Measurements from ENCODE around the gene OBSCN. TPM values are rescaled to one million over a fixed set of nuclear protein-coding genes. Genes with fewer than 3 reads are reported as not detected.

The OBSCN gene
- total RNA-seq, 2 experiments from 2014 or later = 14.3 to 14.9 TPM

DNA sequence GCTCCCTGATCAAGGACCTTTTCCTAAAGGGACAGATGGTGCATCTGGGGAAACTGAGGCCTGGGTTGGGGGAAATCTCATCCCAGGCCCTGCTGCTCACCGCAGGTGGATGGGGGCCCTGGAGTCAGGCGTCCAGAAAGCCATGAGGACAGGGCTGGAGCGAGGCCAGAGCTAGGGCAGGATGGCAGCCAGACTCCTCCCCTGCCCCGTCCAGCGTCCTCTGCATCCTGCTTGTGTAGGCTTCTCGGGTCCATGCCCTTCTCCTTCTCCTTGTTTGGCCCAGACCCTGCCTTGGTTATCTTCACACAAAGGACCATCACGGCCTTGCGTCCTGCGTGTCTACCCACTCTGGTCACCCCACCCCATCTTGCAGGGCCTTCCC lies 155.8 kb downstream of the OBSCN start:
- POLR2A ChIA-PET = no interaction called here
- CTCF ChIA-PET = no interaction called here
- H3K36me3 Mint-ChIP-seq = no peaks in the 10 kb centered on the region
- H3K9me3 Mint-ChIP-seq = no peaks in the 10 kb centered on the region
- no peaks in the 10 kb centered on the region for H3K27me3 Mint-ChIP-seq
- H3K4me1 Mint-ChIP-seq (ENCODE audit: low read depth) = no peaks in the 10 kb centered on the region
- no peak overlapping the region for H3K4me3 Mint-ChIP-seq
- no peak overlapping the region for H3K27ac Mint-ChIP-seq
- intact Hi-C loops (cut with micrococcal nuclease) = no loop called here
- no peak for DNase-seq

DNA sequence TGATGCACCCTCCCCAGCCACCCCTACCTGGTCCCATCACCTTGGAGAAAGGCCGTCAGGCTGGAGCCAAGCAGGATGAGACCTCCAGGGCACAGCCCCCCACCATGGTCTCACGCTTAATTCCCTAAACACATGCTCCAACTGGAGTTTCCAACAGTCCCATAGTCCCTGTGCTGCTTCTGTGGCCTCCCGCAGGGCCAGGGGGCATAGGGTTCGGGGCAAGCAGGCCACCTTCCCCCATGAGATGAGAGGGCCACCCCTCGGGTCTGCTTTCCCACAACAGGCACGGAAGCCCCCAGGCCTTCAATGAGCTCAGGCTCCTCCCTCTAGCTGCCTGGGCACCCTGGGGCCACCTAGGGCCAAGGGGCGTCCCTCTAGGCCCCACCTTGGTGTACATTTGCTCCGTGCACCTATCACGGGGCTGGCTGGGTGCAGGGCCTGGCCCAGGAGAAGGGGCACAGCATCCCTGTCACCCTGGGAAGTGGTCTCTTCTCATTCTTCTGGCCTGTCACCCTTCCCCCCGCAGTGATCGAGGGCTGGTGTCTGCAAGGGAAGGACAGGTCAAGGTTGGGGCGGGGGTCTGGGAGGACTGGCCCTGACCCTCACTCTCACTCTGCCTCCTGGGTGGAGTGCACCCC lies 156.3 kb downstream of the OBSCN start:
- ChIA-PET CTCF (no interaction called here), POLR2A (no interaction called here)
- intact Hi-C loops (cut with micrococcal nuclease) = no loop called here
- Mint-ChIP-seq H3K36me3 (no peaks in the 10 kb centered on the region), H3K27me3 (no peaks in the 10 kb centered on the region), H3K4me3 (no peak overlapping the region), H3K4me1 (ENCODE audit: low read depth) (no peaks in the 10 kb centered on the region), H3K27ac (no peak overlapping the region), H3K9me3 (no peaks in the 10 kb centered on the region)
- no peak for DNase-seq

DNA sequence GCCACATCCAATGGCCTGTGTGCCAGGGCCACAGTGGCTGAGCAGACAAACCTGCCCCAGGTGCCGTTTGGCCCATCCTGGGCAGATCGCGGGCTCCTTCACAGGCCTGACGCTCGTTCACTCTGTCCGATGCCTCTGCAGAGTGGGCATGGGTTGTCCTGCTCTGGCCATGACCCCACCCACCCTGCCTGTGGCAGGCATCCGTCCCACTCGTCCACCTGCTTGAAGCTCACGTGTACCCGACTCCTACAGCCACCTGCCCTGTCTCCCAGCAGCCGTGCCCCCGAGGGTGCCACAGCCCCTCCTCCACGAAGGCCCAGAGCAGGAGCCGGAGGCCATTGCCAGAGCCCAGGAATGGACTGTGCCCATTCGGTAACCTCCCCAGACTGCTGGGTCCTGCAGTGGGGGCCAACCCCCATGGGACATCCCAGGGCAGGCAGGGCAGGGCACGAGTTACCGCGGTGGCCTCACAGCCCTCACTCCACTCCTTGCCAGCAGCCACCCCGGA lies 156.9 kb downstream of the OBSCN start:
- H3K27me3 Mint-ChIP-seq = no peaks in the 10 kb centered on the region
- no peak for DNase-seq
- H3K36me3 Mint-ChIP-seq = no peaks in the 10 kb centered on the region
- ChIA-PET POLR2A (no interaction called here), CTCF (no interaction called here)
- no peak overlapping the region for H3K4me3 Mint-ChIP-seq
- no peaks in the 10 kb centered on the region for H3K4me1 Mint-ChIP-seq (ENCODE audit: low read depth)
- no peaks in the 10 kb centered on the region for H3K9me3 Mint-ChIP-seq
- H3K27ac Mint-ChIP-seq = no peak overlapping the region
- intact Hi-C loops (cut with micrococcal nuclease) = no loop called here

DNA sequence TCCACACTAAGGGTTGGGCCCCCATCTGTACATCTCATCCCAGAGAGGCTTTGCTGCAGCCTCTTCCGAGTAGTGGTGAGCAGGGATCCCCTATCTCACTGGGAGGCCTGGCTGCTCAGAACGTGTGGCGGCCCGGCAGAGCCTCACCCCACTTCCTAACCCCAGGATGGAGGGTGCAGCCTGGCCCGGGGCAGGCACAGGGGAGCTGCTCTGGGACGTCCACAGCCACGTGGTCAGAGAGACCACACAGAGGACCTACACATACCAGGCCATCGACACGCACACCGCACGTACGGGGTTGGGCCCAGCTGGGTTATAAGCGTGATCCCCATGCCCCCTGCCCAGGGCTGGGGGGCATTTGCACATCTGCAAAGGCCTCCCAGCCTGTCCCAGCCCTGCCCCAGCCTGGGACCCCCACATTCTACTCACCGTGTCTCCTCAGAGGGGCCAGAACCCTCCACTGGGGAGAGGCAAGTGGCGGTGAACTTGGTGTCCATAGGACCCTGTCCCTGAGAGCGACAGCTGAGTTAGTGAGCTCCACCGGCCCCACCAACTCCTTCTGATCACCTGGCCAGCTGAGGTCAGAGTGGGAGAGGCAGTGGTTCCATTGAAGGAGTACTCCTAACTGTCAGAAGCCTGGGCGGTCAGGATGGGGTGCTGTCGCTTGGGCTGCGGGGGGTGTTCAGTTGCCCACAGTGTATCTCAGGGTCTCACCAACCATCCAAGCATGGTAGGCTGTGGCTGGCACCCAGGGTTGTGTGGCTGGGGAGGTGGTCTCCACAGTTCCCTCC lies 157.6 kb downstream of the OBSCN start:
- intact Hi-C loops (cut with micrococcal nuclease) = no loop called here
- H3K27ac Mint-ChIP-seq = no peak overlapping the region
- H3K4me1 Mint-ChIP-seq (ENCODE audit: low read depth) = no peaks in the 10 kb centered on the region
- no peaks in the 10 kb centered on the region for H3K9me3 Mint-ChIP-seq
- H3K36me3 Mint-ChIP-seq = no peaks in the 10 kb centered on the region
- no peak overlapping the region for H3K4me3 Mint-ChIP-seq
- no peaks in the 10 kb centered on the region for H3K27me3 Mint-ChIP-seq
- POLR2A ChIA-PET = no interaction called here
- CTCF ChIA-PET = no interaction called here
- no peak for DNase-seq

DNA sequence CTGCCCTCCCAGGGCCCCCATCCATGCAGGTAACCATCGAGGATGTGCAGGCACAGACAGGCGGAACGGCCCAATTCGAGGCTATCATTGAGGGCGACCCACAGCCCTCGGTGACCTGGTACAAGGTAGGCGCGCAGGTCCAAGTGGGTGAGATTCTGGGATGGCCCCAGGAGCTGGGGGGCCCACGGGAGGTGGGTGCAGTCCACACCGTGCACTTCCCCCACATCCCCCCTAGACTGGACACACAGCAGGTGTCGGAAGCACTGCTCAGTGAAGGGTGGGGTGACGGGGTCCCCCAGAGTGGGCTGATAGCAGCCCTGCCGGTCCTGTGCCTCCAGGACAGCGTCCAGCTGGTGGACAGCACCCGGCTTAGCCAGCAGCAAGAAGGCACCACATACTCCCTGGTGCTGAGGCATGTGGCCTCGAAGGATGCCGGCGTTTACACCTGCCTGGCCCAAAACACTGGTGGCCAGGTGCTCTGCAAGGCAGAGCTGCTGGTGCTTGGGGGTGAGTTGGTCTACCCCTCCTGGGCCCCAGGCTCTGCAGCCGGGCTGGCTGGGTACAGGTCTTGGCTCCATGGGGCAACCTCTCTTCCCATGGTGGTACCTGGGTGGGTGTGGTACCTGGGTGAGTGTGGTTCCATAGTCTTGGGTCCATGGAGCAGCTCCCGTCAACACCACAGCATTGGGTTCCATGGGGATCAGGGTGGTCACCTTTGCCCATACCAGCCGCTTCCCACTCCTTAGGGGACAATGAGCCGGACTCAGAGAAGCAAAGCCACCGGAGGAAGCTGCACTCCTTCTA lies 158.4 kb downstream of the OBSCN start:
- intact Hi-C loops (cut with micrococcal nuclease) = no loop called here
- POLR2A ChIA-PET = no interaction called here
- no peaks in the 10 kb centered on the region for H3K36me3 Mint-ChIP-seq
- CTCF ChIA-PET = no interaction called here
- H3K27me3 Mint-ChIP-seq = no peaks in the 10 kb centered on the region
- no peak overlapping the region for H3K27ac Mint-ChIP-seq
- H3K4me3 Mint-ChIP-seq = no peak overlapping the region
- H3K4me1 Mint-ChIP-seq (ENCODE audit: low read depth) = no peaks in the 10 kb centered on the region
- DNase-seq = no peak
- H3K9me3 Mint-ChIP-seq = no peaks in the 10 kb centered on the region

DNA sequence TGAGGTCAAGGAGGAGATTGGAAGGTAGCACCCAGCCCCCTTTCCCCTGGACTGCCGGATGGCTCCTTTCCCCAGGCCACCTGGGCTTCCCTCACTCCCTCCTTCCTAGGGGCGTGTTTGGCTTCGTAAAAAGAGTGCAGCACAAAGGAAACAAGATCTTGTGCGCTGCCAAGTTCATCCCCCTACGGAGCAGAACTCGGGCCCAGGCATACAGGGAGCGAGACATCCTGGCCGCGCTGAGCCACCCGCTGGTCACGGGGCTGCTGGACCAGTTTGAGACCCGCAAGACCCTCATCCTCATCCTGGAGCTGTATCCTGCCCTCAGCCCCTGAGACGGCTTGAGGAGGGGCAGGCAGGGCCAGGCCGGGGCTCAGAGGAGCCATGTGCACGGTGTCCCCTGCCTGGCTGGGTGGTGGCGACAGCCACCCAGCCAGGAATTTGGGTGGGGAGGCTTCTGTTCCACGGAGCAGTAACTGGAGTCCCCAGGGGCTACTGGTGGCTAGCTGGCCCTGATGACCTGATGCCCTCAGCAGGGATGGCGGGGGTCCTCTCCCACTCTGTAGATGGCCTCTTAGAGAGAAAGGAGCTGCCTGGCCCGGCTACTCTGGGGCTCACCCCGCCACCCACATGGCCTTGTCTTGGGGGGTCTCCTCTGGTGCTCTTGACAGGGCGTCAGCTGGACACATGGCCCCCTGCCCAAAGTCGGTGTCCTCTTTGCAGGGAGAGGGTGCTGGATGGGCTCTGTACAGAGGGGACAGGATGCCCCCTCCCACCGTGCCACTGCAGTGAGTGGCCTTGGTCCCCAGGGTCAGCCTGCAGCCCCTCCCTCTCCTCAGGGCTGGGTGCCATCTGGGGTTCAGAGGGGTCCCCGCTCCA lies 159.3 kb downstream of the OBSCN start:
- intact Hi-C loops (cut with micrococcal nuclease) = no loop called here
- H3K4me3 Mint-ChIP-seq = no peak overlapping the region
- DNase-seq = no peak
- H3K27me3 Mint-ChIP-seq = no peaks in the 10 kb centered on the region
- no peaks in the 10 kb centered on the region for H3K4me1 Mint-ChIP-seq (ENCODE audit: low read depth)
- no peaks in the 10 kb centered on the region for H3K9me3 Mint-ChIP-seq
- POLR2A ChIA-PET = no interaction called here
- H3K36me3 Mint-ChIP-seq = no peaks in the 10 kb centered on the region
- no peak overlapping the region for H3K27ac Mint-ChIP-seq
- CTCF ChIA-PET = no interaction called here

DNA sequence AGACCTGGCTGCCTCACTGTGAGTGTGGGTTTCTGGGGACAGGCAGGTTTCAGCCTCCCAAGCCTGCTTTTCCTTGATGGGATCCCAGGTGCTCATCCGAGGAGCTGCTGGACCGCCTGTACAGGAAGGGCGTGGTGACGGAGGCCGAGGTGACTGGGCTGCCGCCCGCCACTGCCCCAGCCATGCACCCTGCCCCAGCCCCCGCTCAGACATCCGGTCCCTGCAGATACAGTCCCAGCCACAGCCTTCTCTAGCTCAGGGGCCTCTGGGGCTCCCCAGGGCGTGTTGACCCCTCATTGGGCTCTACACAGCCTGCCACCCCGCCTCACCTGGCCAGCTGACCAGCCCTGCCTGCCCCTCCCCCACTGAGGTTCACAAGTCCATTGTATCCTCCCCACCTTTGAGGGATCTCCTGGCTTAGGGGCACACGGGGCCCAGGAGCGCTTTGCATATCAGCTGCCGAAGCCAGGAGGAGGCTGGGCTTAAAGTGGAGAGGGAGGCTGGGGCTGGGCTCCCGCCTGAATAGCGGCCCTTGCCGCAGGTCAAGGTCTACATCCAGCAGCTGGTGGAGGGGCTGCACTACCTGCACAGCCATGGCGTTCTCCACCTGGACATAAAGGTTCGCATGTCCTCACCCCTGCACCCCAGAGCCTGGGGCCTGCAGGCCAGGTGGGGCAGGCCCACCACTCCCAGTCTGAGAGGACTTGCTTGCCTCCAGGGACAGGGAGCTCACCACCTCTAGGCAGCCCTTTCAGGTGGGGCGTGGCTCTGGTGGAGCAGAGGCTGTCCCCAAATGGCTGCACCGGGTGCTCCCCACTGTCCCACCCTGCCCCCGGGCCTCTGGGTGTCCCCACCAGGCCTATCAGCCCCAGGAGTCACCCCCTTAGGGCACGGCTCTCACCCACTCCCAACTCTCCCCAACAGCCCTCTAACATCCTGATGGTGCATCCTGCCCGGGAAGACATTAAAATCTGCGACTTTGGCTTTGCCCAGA lies 160.3 kb downstream of the OBSCN start:
- POLR2A ChIA-PET = no interaction called here
- H3K27ac Mint-ChIP-seq = no peak overlapping the region
- intact Hi-C loops (cut with micrococcal nuclease) = no loop called here
- no peaks in the 10 kb centered on the region for H3K27me3 Mint-ChIP-seq
- H3K9me3 Mint-ChIP-seq = no peaks in the 10 kb centered on the region
- H3K4me1 Mint-ChIP-seq (ENCODE audit: low read depth) = no peaks in the 10 kb centered on the region
- no peak for DNase-seq
- CTCF ChIA-PET = no interaction called here
- no peaks in the 10 kb centered on the region for H3K36me3 Mint-ChIP-seq
- no peak overlapping the region for H3K4me3 Mint-ChIP-seq

DNA sequence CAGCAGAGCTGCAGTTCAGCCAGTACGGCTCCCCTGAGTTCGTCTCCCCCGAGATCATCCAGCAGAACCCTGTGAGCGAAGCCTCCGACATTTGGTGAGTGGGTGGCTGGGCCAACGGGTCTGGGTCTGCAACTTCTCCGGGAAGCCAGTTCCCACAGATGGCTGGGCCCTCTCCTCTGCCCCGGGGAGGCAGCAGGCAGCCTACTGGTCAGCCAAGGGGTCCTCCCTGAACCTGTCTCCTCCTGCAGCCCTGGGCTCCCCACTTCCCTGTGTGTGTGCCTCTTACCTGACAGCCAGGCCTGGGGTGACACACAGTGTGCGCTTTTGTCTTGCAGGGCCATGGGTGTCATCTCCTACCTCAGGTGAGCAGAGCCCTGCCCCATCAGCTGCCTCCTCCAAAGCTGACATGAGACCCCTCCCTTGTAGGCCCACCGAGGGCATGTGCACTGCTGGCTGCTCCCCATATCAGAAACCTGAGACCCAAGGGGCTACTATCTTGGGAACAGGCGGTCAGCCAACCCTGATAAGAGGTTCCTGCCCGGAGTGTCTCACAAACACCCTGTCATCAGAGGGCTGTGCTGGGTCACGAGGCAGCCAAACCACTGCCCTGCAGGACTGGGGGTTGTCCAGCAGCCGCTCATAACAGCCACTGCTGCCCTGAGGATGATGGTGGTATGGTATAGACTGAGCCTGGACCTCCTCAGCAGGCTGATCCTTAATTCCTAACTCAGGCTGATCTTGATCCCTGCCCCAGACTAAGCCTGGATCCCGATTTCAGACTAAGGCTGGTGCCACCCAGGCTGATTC lies 161.2 kb downstream of the OBSCN start:
- Mint-ChIP-seq H3K4me3 (no peak overlapping the region), H3K4me1 (ENCODE audit: low read depth) (no peaks in the 10 kb centered on the region), H3K36me3 (no peaks in the 10 kb centered on the region), H3K27ac (no peak overlapping the region), H3K9me3 (no peaks in the 10 kb centered on the region), H3K27me3 (no peaks in the 10 kb centered on the region)
- ChIA-PET CTCF (no interaction called here), POLR2A (no interaction called here)
- DNase-seq = no peak
- intact Hi-C loops (cut with micrococcal nuclease) = no loop called here

DNA sequence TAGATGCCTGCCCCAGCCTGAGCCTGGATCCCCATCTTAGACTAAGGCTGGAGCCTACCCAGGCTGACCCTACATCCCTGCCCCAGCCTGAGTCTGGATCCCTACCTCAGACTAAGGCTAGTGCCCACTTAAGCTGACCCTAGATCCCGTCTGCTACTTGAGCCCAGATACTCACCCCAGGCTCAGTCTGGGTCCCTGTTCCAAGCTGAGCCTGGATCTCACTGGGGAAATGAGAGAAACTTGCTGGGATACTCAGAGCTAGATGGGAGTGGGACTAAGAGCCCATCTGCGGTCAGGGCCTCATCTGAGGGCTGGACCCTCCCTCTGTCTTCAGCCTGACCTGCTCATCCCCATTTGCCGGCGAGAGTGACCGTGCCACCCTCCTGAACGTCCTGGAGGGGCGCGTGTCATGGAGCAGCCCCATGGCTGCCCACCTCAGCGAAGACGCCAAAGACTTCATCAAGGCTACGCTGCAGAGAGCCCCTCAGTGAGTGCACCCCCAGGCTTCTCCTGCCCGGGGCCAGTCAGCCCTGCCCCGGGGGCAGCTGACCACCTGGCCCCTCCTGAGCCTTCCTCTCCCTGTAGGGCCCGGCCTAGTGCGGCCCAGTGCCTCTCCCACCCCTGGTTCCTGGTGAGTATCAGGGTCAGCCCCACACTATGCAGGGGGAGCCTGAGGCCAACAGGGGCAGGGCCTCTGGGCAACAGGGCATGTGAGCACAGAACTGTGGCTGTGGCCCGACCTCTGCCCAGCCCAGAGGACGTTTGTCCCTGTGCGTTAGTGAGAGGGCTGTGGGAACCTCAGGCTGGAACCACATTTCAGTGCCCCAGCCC lies 162.0 kb downstream of the OBSCN start:
- no peak for DNase-seq
- H3K9me3 Mint-ChIP-seq = no peaks in the 10 kb centered on the region
- POLR2A ChIA-PET = interaction anchor here (1.3 kb wide), 1 partner anchor 35 kb away, joined by 3 read pairs; no protein-coding TSS in a partner anchor

DNA sequence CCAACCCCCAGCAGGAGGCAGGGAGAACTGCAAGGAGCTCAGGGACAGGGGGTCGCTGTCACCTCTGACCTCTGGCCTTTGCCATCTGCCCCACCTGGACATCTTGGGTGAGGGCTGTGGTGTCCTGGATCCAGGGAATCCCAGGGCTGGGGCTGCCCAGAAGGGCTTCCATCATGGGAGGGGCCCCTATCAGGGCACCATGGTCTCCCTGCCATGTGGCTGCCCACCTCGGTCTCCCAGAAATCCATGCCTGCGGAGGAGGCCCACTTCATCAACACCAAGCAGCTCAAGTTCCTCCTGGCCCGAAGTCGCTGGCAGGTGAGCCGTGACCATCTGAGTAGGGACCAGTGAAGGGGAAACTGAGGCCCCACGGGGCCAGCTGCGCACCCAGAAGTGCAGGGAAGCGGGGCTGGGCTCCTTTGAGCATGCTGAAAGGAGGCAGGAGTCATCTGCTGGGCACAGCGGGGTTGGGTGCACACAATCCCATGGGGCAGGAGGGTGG lies 162.6 kb downstream of the OBSCN start:
- no peak overlapping the region for H3K27ac Mint-ChIP-seq
- no peaks in the 10 kb centered on the region for H3K27me3 Mint-ChIP-seq
- intact Hi-C loops (cut with micrococcal nuclease) = no loop called here
- DNase-seq = no peak
- H3K4me3 Mint-ChIP-seq = no peak overlapping the region
- no peaks in the 10 kb centered on the region for H3K36me3 Mint-ChIP-seq
- no peaks in the 10 kb centered on the region for H3K4me1 Mint-ChIP-seq (ENCODE audit: low read depth)
- no peaks in the 10 kb centered on the region for H3K9me3 Mint-ChIP-seq
- ChIA-PET POLR2A (interaction anchor here (1.3 kb wide), 1 partner anchor 34 kb away, joined by 3 read pairs; no protein-coding TSS in a partner anchor), CTCF (no interaction called here)

More for the DNA sequence above, 162.0 kb downstream of the OBSCN start:
- no peaks in the 10 kb centered on the region for H3K36me3 Mint-ChIP-seq
- H3K27ac Mint-ChIP-seq = no peak overlapping the region
- no peaks in the 10 kb centered on the region for H3K27me3 Mint-ChIP-seq
- CTCF ChIA-PET = no interaction called here
- no peak overlapping the region for H3K4me3 Mint-ChIP-seq
- no peaks in the 10 kb centered on the region for H3K4me1 Mint-ChIP-seq (ENCODE audit: low read depth)
- intact Hi-C loops (cut with micrococcal nuclease) = no loop called here
